Spleen (tissue), 7 donors: ENCODE results near the gene PKN3.

Experiments
- POLR2A ChIP-seq, 3 donors: fragments of 450-650 bp; IDR thresholded peaks; one replicate each; pipeline ENCODE4 v1.5.1; 2017; ENCODE audit warnings: antibody characterized with exemption in 3 of 3, mild to moderate bottlenecking in 1 of 3
- POLR2AphosphoS5 ChIP-seq, 3 donors: sonication (generic); formaldehyde crosslinking; IDR thresholded peaks; one replicate each; pipeline ENCODE4 v1.5.1; 2017; ENCODE audit warnings: antibody characterized with exemption in 3 of 3
- TF ChIP-seq, protein P1 (sequence below), 11 experiments: fragments of 200-600 bp in 7 of 11; fragments of 450-650 bp in 4 of 11; sonication (generic) in 4 of 11; IDR thresholded peaks in 8 of 11; conservative IDR thresholded peaks in 3 of 11; 1 replicate in 7 of 11; 2 replicates in 4 of 11; pipeline versions ENCODE4 v1.4.0 to v1.8.0; 2016 to 2021; ENCODE audit warnings: antibody characterized with exemption in 11 of 11, inconsistent platforms in 4 of 11, mild to moderate bottlenecking in 1 of 11
- donor health status: DM: no; HTN: no; CAD: no; lungs with moderate emphysema.
- donor health status: DM: no; HTN: no; CAD: no.
- donor health status: DM: no; HTN: no; CAD: no.

DNA sequence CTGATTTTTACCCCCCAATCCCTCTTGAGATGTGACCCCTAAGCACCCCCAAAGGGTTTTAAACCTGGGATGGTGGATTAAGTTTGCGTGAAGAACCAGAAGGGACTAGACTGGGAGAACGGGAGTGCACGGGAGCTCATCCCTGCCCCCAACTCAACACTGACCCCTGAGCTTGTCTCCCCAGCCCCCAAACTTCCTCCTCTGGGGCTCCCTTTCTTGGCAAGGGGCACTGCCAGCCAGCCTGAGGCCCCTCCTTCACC, 18.3 kb upstream of the PKN3 start:
- TF ChIP-seq, protein P1, sequence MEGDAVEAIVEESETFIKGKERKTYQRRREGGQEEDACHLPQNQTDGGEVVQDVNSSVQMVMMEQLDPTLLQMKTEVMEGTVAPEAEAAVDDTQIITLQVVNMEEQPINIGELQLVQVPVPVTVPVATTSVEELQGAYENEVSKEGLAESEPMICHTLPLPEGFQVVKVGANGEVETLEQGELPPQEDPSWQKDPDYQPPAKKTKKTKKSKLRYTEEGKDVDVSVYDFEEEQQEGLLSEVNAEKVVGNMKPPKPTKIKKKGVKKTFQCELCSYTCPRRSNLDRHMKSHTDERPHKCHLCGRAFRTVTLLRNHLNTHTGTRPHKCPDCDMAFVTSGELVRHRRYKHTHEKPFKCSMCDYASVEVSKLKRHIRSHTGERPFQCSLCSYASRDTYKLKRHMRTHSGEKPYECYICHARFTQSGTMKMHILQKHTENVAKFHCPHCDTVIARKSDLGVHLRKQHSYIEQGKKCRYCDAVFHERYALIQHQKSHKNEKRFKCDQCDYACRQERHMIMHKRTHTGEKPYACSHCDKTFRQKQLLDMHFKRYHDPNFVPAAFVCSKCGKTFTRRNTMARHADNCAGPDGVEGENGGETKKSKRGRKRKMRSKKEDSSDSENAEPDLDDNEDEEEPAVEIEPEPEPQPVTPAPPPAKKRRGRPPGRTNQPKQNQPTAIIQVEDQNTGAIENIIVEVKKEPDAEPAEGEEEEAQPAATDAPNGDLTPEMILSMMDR (IDR thresholded peaks at IDR 0.05 in 8 of 11, conservative IDR thresholded peaks at IDR 0.05 in 3 of 11): no peak
- TF ChIP-seq POLR2A (IDR thresholded peaks at IDR 0.05) (no peak), POLR2AphosphoS5 (IDR thresholded peaks at IDR 0.05) (no peak)
